22Rv1 (cell line): Measurements from ENCODE around the gene SLC2A2.

Source experiments
- H3K27ac ChIP-seq: fragments of 450-650 bp; 2 replicates; pipeline ENCODE4 v1.5.1; 2017
- CTCF ChIP-seq: fragments of 450-650 bp; IDR thresholded peaks from 2 replicates; pipeline ENCODE4 v1.5.1; 2017; ENCODE audit warnings: mild to moderate bottlenecking
- ZFX ChIP-seq: fragments of 450-650 bp; IDR thresholded peaks from 2 replicates; pipeline ENCODE4 v1.6.1; 2017; ENCODE audit warnings: antibody characterized with exemption, borderline replicate concordance

Gene SLC2A2

GRCh38 chr3:171054231-171054630 is 27.7 kb upstream of the SLC2A2 start:
- no peak for TF ChIP-seq ZFX
- no peak for TF ChIP-seq CTCF

GRCh38 chr3:171049861-171050444 is 23.4 kb upstream of the SLC2A2 start:
- TF ChIP-seq CTCF (peak; percentile 77), ZFX (no peak)
- H3K27ac ChIP-seq, result no peak overlapping the region

More at GRCh38 chr3:171054231-171054630, 27.7 kb upstream of the SLC2A2 start:
- H3K27ac ChIP-seq, result no peak overlapping the region

- TF ChIP-seq ZFX (no peak), CTCF (no peak)
- no peak overlapping the region for H3K27ac ChIP-seq
Observed at GRCh38 chr3:171046760-171047159, 20.2 kb upstream of the SLC2A2 start.

- no peak for TF ChIP-seq CTCF
- no peak for TF ChIP-seq ZFX
- no peak overlapping the region for H3K27ac ChIP-seq
Observed at GRCh38 chr3:171044835-171045793, 18.6 kb upstream of the SLC2A2 start.

- H3K27ac ChIP-seq, result no peak overlapping the region
- no peak for TF ChIP-seq CTCF
- TF ChIP-seq ZFX, result no peak
Observed at GRCh38 chr3:171044384-171044783, 17.9 kb upstream of the SLC2A2 start.

- TF ChIP-seq CTCF, result no peak
- TF ChIP-seq ZFX, result no peak
- H3K27ac ChIP-seq, result no peak overlapping the region
Observed at GRCh38 chr3:171039674-171040073, 13.2 kb upstream of the SLC2A2 start.

GRCh38 chr3:171038342-171038741 is 11.8 kb upstream of the SLC2A2 start:
- H3K27ac ChIP-seq, result no peak overlapping the region
- TF ChIP-seq CTCF (no peak), ZFX (no peak)
